ENCODE results near the gene C4orf33. TPM values are rescaled to one million over a fixed set of nuclear protein-coding genes. Genes with fewer than 3 reads are reported as not detected.

C4orf33 gene, protein sequence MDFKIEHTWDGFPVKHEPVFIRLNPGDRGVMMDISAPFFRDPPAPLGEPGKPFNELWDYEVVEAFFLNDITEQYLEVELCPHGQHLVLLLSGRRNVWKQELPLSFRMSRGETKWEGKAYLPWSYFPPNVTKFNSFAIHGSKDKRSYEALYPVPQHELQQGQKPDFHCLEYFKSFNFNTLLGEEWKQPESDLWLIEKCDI
- total RNA-seq (10 to 100 TPM in 2 of 5 donors, 1 to 10 TPM in 2, not detected in 1; 4.5 to 27.5 (median 11.2) TPM), polyA plus RNA-seq (10 to 100 TPM in 2 of 3 donors, 1 to 10 TPM in 1; 9.0 to 19.9 (median 15.1) TPM)
- long read RNA-seq, donor 1, full-length matches to known transcripts: 4 of 4 reads
- long read RNA-seq, donor 1, partial matches to known transcripts: 0 of 4 reads
- long read RNA-seq, donor 1, other reads (novel, unspliced or antisense): 0 of 4 reads
- long read RNA-seq, donor 2, partial matches to known transcripts: 0 of 3 reads
- long read RNA-seq, donor 2, other reads (novel, unspliced or antisense): 0 of 3 reads
- long read RNA-seq, donor 3, full-length matches to known transcripts: 2 of 2 reads
- long read RNA-seq, donor 3, partial matches to known transcripts: 0 of 2 reads
- long read RNA-seq, donor 3, other reads (novel, unspliced or antisense): 0 of 2 reads
- long read RNA-seq, donor 4, full-length matches to known transcripts: 1 of 1 reads
- long read RNA-seq, donor 4, partial matches to known transcripts: 0 of 1 reads
- long read RNA-seq, donor 4, other reads (novel, unspliced or antisense): 0 of 1 reads
- long read RNA-seq, donor 5, full-length matches to known transcripts: 4 of 4 reads
- long read RNA-seq, donor 5, partial matches to known transcripts: 0 of 4 reads
- long read RNA-seq, donor 5, other reads (novel, unspliced or antisense): 0 of 4 reads
- long read RNA-seq, donor 6, full-length matches to known transcripts: 8 of 8 reads
- long read RNA-seq, donor 6, partial matches to known transcripts: 0 of 8 reads
- long read RNA-seq, donor 6, other reads (novel, unspliced or antisense): 0 of 8 reads
- long read RNA-seq, donor 7, full-length matches to known transcripts: 2 of 2 reads
- long read RNA-seq, donor 7, partial matches to known transcripts: 0 of 2 reads
- long read RNA-seq, donor 7, other reads (novel, unspliced or antisense): 0 of 2 reads
- long read RNA-seq, donor 8, full-length matches to known transcripts: 3 of 3 reads
- long read RNA-seq, donor 8, partial matches to known transcripts: 0 of 3 reads
- long read RNA-seq, donor 8, other reads (novel, unspliced or antisense): 0 of 3 reads
- long read RNA-seq, donor 9, partial matches to known transcripts: 9 of 9 reads
- long read RNA-seq, donor 9, other reads (novel, unspliced or antisense): 0 of 9 reads
- long read RNA-seq, donor 10, partial matches to known transcripts: 0 of 3 reads
- long read RNA-seq, donor 10, other reads (novel, unspliced or antisense): 0 of 3 reads

- intact Hi-C loops (cut with DNase I; ENCODE audit: low total_unique reads): no loop called here
- Histone ChIP-seq H3K27me3 (no peaks in the 10 kb centered on the region), H3K36me3 (no peaks in the 10 kb centered on the region), H3K4me1 (peaks cover 12 to 48% (median 27%) of the 10 kb centered on the region in 4 donors), H3K4me3 (peak within 1 kb of the TSS; percentile 43 to 51 (median 44)), H3K9me3 (no peaks in the 10 kb centered on the region), H3K27ac (peak within 1 kb of the TSS; percentile 80 to 98 (median 88))
- DNase-seq: peak; percentile 74 to 93
- 0 to 6% (median 2%) methylated on average over 14 of the region's 14 CpGs for WGBS, 5 donors
- TF ChIP-seq POLR2A (IDR thresholded peaks at IDR 0.05): no peak
- TF ChIP-seq POLR2AphosphoS5 (IDR thresholded peaks at IDR 0.05): peak in 2 of 3 donors; percentile 9 to 42
- TF ChIP-seq EP300 (IDR thresholded peaks at IDR 0.05): no peak
- TF ChIP-seq, protein P1, sequence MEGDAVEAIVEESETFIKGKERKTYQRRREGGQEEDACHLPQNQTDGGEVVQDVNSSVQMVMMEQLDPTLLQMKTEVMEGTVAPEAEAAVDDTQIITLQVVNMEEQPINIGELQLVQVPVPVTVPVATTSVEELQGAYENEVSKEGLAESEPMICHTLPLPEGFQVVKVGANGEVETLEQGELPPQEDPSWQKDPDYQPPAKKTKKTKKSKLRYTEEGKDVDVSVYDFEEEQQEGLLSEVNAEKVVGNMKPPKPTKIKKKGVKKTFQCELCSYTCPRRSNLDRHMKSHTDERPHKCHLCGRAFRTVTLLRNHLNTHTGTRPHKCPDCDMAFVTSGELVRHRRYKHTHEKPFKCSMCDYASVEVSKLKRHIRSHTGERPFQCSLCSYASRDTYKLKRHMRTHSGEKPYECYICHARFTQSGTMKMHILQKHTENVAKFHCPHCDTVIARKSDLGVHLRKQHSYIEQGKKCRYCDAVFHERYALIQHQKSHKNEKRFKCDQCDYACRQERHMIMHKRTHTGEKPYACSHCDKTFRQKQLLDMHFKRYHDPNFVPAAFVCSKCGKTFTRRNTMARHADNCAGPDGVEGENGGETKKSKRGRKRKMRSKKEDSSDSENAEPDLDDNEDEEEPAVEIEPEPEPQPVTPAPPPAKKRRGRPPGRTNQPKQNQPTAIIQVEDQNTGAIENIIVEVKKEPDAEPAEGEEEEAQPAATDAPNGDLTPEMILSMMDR (IDR thresholded peaks at IDR 0.05): no peak
Observed at GRCh38 chr4:129095811-129096454, at the start of gene C4orf33. TSS of gene C4orf33 (plus strand) at chr4:129096152. CDS start at chr4:129102611, 6,459 bp downstream.

GRCh38 chr4:129059028-129059427 is 36.9 kb upstream of the C4orf33 start:
- intact Hi-C loops (cut with DNase I; ENCODE audit: low total_unique reads): no loop called here
- no peak for DNase-seq
- TF ChIP-seq POLR2A (IDR thresholded peaks at IDR 0.05) (no peak), POLR2AphosphoS5 (IDR thresholded peaks at IDR 0.05) (no peak), EP300 (IDR thresholded peaks at IDR 0.05) (no peak)
- TF ChIP-seq, protein P1 (IDR thresholded peaks at IDR 0.05): no peak
- no peaks in the 10 kb centered on the region for H3K4me1 ChIP-seq
- no peak overlapping the region for H3K4me3 ChIP-seq
- H3K36me3 ChIP-seq: peaks cover 5 to 24% (median 16%) of the 10 kb centered on the region in 4 donors
- no peaks in the 10 kb centered on the region for H3K27me3 ChIP-seq
- no peak overlapping the region for H3K27ac ChIP-seq
- peaks cover 34 to 100% (median 72%) of the 10 kb centered on the region in 4 donors for H3K9me3 ChIP-seq

- H3K4me3 ChIP-seq: no peak overlapping the region
- no peak for TF ChIP-seq POLR2A (IDR thresholded peaks at IDR 0.05)
- TF ChIP-seq, protein P1 (IDR thresholded peaks at IDR 0.05): no peak
- no peak for TF ChIP-seq POLR2AphosphoS5 (IDR thresholded peaks at IDR 0.05)
- no peak for TF ChIP-seq EP300 (IDR thresholded peaks at IDR 0.05)
- intact Hi-C loops (cut with DNase I; ENCODE audit: low total_unique reads): no loop called here
- 97 to 99% (median 99%) methylated on average over 3 of the region's 3 CpGs for WGBS, 5 donors
- peaks cover 5 to 24% (median 16%) of the 10 kb centered on the region in 4 donors for H3K36me3 ChIP-seq
- H3K27ac ChIP-seq: no peak overlapping the region
- no peak for DNase-seq
- no peaks in the 10 kb centered on the region for H3K4me1 ChIP-seq
- H3K27me3 ChIP-seq: no peaks in the 10 kb centered on the region
- H3K9me3 ChIP-seq: peaks cover 21 to 70% (median 42%) of the 10 kb centered on the region in 4 donors
Observed at GRCh38 chr4:129062580-129062979, 33.4 kb upstream of the C4orf33 start.
